Sigmoid colon (tissue), 7 donors: ENCODE measurements around the gene GRID1. TPM values are rescaled to one million over a fixed set of nuclear protein-coding genes. Genes with fewer than 3 reads are reported as not detected.

Experiments used
- DNase-seq: peaks from one replicate; pipeline ENCODE4 v3.0.0-alpha.2; 2019
- H3K27ac ChIP-seq, 4 donors: fragments of 200-600 bp; sonication (generic); one replicate each; pipeline ENCODE4 v1.5.1; 2016 to 2019; ENCODE audit warnings: mild to moderate bottlenecking in 1 of 4
- H3K27me3 ChIP-seq, 3 donors: fragments of 200-600 bp; sonication (generic); one replicate each; pipeline ENCODE4 v1.5.1; 2019; ENCODE audit warnings: mild to moderate bottlenecking in 1 of 3
- H3K36me3 ChIP-seq, 4 donors: fragments of 200-600 bp; sonication (generic); one replicate each; pipeline ENCODE4 v1.5.1; 2016 to 2019
- H3K4me1 ChIP-seq, 4 donors: fragments of 200-600 bp; sonication (generic); one replicate each; pipeline ENCODE4 v1.5.1; 2017 to 2019
- H3K4me3 ChIP-seq, 4 donors: fragments of 200-600 bp; sonication (generic); one replicate each; pipeline ENCODE4 v1.5.1; 2017 to 2019; ENCODE audit warnings: mild to moderate bottlenecking in 2 of 4, moderate library complexity in 1 of 4
- H3K9me3 ChIP-seq, 4 donors: fragments of 200-600 bp in 3 of 4; sonication (generic) in 3 of 4; one replicate each; pipeline versions ENCODE4 v1.5.1 to v1.6.1; 2013 to 2019
- CTCF ChIP-seq, 4 experiments: fragments of 450-650 bp in 3 of 4; fragments of 200-600 bp in 1 of 4; IDR thresholded peaks; one replicate each; pipeline ENCODE4 v1.5.1; 2016 to 2019; ENCODE audit warnings: antibody characterized with exemption in 4 of 4, mild to moderate bottlenecking in 3 of 4, moderate library complexity in 2 of 4
- EP300 ChIP-seq, 4 donors: sonication (generic); formaldehyde crosslinking; IDR thresholded peaks; one replicate each; pipeline ENCODE4 v1.6.1; 2017; ENCODE audit warnings: antibody characterized with exemption in 4 of 4
- POLR2A ChIP-seq, 2 donors: fragments of 450-650 bp; IDR thresholded peaks; one replicate each; pipeline ENCODE4 v1.6.1; 2016; ENCODE audit warnings: antibody characterized with exemption in 2 of 2, mild to moderate bottlenecking in 2 of 2, moderate library complexity in 2 of 2
- POLR2AphosphoS5 ChIP-seq, 4 donors: sonication (generic); formaldehyde crosslinking; IDR thresholded peaks; one replicate each; pipeline ENCODE4 v1.6.1; 2017; ENCODE audit warnings: antibody characterized with exemption in 4 of 4
- WGBS, 2 donors: extraction: QIAGEN DNeasy Blood & Tissue Kit; methylation state at CpG; one replicate each; pipeline ENCODE4 v1.1.7; 2013; 5-methylcytosine and 5-hydroxymethylcytosine counted together
- intact Hi-C: fragments of 100-400 bp; cut with DNase I; formaldehyde crosslinking; loops from one replicate; pipeline ENCODE4 v1.15.1; 2023
- polyA plus RNA-seq, 3 donors: library from polyadenylated mRNA; stranded (reverse); fragments of 200-250 nt; gene quantifications; one replicate each; pipeline ENCODE4 v1.2.3, GENCODE V29; 2013
- total RNA-seq, 4 donors: library from RNA; depleted of rRNA; stranded (reverse); fragments of >200 nt; gene quantifications; one replicate each; pipeline ENCODE4 v1.1.0, GENCODE V29; 2016
- donor health status: healthy with polysubstance abuse.
- donor health status: Bipolar disorder and iron deficiency.
- donor health status: healthy.

The GRID1 gene
- total and polyA plus RNA-seq, 7 donors, result 0.66 to 4.7 (median 1.1) TPM; not detected in 2

GRCh38 chr10:86204421-86205305 lies 161.9 kb downstream of the GRID1 start:
- TF ChIP-seq POLR2AphosphoS5 (IDR thresholded peaks at IDR 0.05), result no peak
- TF ChIP-seq CTCF (IDR thresholded peaks at IDR 0.05), result no peak
- no peak for TF ChIP-seq EP300 (IDR thresholded peaks at IDR 0.05)
- no peak for TF ChIP-seq POLR2A (IDR thresholded peaks at IDR 0.05)
- DNase-seq, result peak; percentile 55
- Histone ChIP-seq H3K27ac (no peak overlapping the region), H3K9me3 (no peaks in the 10 kb centered on the region), H3K36me3 (no peaks in the 10 kb centered on the region), H3K27me3 (no peaks in the 10 kb centered on the region), H3K4me3 (no peak overlapping the region), H3K4me1 (no peaks in the 10 kb centered on the region)
- 77 to 85% methylated on average over 9 of the region's 9 CpGs for WGBS, 2 donors
- intact Hi-C loops, result no loop called here

- Histone ChIP-seq H3K27ac (no peak overlapping the region), H3K9me3 (no peaks in the 10 kb centered on the region), H3K4me3 (no peak overlapping the region), H3K4me1 (no peaks in the 10 kb centered on the region), H3K27me3 (no peaks in the 10 kb centered on the region), H3K36me3 (no peaks in the 10 kb centered on the region)
- TF ChIP-seq POLR2A (IDR thresholded peaks at IDR 0.05) (no peak), POLR2AphosphoS5 (IDR thresholded peaks at IDR 0.05) (no peak), EP300 (IDR thresholded peaks at IDR 0.05) (no peak), CTCF (IDR thresholded peaks at IDR 0.05) (no peak)
- intact Hi-C loops, result no loop called here
- peak; percentile 30 for DNase-seq
- 53 to 55% methylated on average over 11 of the region's 11 CpGs for WGBS, 2 donors
These were observed 163.3 kb downstream of the GRID1 start for GRCh38 chr10:86203162-86203905.

- 88 to 89% methylated on average over 5 of the region's 5 CpGs for WGBS, 2 donors
- DNase-seq, result peak; percentile 28
These were observed 164.3 kb downstream of the GRID1 start for GRCh38 chr10:86202226-86202735.

GRCh38 chr10:86200867-86201266 lies 165.7 kb downstream of the GRID1 start:
- Histone ChIP-seq H3K4me1 (no peaks in the 10 kb centered on the region), H3K27me3 (no peaks in the 10 kb centered on the region), H3K4me3 (no peak overlapping the region), H3K36me3 (no peaks in the 10 kb centered on the region), H3K27ac (no peak overlapping the region), H3K9me3 (no peaks in the 10 kb centered on the region)
- intact Hi-C loops, result no loop called here
- WGBS, 2 donors, result 54 to 87% methylated on average over 1 of the region's 1 CpG
- TF ChIP-seq POLR2A (IDR thresholded peaks at IDR 0.05), result no peak
- TF ChIP-seq CTCF (IDR thresholded peaks at IDR 0.05), result no peak
- no peak for TF ChIP-seq EP300 (IDR thresholded peaks at IDR 0.05)
- no peak for TF ChIP-seq POLR2AphosphoS5 (IDR thresholded peaks at IDR 0.05)
- no peak for DNase-seq

More at GRCh38 chr10:86202226-86202735, 164.3 kb downstream of the GRID1 start:
- H3K4me1 ChIP-seq, result no peaks in the 10 kb centered on the region
- no peaks in the 10 kb centered on the region for H3K9me3 ChIP-seq
- no peak overlapping the region for H3K4me3 ChIP-seq
- TF ChIP-seq POLR2A (IDR thresholded peaks at IDR 0.05), result no peak
- no peak for TF ChIP-seq EP300 (IDR thresholded peaks at IDR 0.05)
- TF ChIP-seq CTCF (IDR thresholded peaks at IDR 0.05), result no peak
- no peak for TF ChIP-seq POLR2AphosphoS5 (IDR thresholded peaks at IDR 0.05)
- no peaks in the 10 kb centered on the region for H3K27me3 ChIP-seq
- intact Hi-C loops, result no loop called here
- no peaks in the 10 kb centered on the region for H3K36me3 ChIP-seq
- H3K27ac ChIP-seq, result no peak overlapping the region
